Measurements from ENCODE around the gene SERPINB2. TPM values are rescaled to one million over a fixed set of nuclear protein-coding genes. Genes with fewer than 3 reads are reported as not detected.

SERPINB2 gene
- total RNA-seq, 1 experiment from 2014 or later = 2.5 TPM

DNA sequence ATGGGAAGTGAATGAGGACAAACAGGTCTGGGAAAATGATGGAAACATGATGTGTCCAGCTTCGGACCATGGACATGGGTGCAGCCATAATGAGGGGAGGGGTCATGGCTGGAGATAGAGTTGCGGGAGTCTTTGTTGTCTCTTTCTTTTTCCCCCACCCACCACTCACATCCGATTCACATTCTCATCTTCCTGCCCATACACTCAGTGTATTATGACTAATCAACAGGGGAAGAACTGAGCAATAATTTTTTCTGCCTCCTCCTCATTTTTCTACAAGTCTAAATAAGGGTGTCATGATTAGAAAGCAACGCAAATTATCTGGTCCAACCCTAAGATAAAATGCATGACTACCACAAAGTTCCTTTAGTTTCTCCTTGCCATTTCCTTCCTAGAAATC, 5.7 kb upstream of the SERPINB2 start:
- Histone ChIP-seq H3K9me3 (ENCODE audit: low read depth, low read length, poor library complexity, severe bottlenecking) (no peaks in the 10 kb centered on the region), H3K4me1 (ENCODE audit: insufficient read depth, low read length, poor library complexity, severe bottlenecking) (peaks cover 6% of the 10 kb centered on the region), H3K27ac (ENCODE audit: low read depth, low read length, poor library complexity, severe bottlenecking) (no peak overlapping the region), H3K27me3 (replicated peaks; ENCODE audit: insufficient read depth, low read depth, low read length, poor library complexity) (no peaks in the 10 kb centered on the region), H3K36me3 (ENCODE audit: insufficient read depth, low read length, poor library complexity, severe bottlenecking) (no peaks in the 10 kb centered on the region), H3K4me3 (ENCODE audit: low read depth, low read length, poor library complexity, severe bottlenecking) (no peak overlapping the region)
- no TSS peak for BruUV-seq (replicated peaks)
- ChIA-PET POLR2A (ENCODE audit: low non-redundant PET) (no interaction called here), CTCF (no interaction called here)
- intact Hi-C loops (cut with micrococcal nuclease; ENCODE audit: unreplicated experiment) = no loop called here
- DNase-seq (ENCODE audit: low spot score) = peak; percentile 11
- TF ChIP-seq, protein P1, sequence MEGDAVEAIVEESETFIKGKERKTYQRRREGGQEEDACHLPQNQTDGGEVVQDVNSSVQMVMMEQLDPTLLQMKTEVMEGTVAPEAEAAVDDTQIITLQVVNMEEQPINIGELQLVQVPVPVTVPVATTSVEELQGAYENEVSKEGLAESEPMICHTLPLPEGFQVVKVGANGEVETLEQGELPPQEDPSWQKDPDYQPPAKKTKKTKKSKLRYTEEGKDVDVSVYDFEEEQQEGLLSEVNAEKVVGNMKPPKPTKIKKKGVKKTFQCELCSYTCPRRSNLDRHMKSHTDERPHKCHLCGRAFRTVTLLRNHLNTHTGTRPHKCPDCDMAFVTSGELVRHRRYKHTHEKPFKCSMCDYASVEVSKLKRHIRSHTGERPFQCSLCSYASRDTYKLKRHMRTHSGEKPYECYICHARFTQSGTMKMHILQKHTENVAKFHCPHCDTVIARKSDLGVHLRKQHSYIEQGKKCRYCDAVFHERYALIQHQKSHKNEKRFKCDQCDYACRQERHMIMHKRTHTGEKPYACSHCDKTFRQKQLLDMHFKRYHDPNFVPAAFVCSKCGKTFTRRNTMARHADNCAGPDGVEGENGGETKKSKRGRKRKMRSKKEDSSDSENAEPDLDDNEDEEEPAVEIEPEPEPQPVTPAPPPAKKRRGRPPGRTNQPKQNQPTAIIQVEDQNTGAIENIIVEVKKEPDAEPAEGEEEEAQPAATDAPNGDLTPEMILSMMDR (conservative IDR thresholded peaks at IDR 0.05; ENCODE audit: low read depth, low read length) = no peak
- no peak for TF ChIP-seq EZH2 (IDR thresholded peaks at IDR 0.05; ENCODE audit: borderline replicate concordance, low read depth, low read length, poor library complexity, severe bottlenecking)

DNA sequence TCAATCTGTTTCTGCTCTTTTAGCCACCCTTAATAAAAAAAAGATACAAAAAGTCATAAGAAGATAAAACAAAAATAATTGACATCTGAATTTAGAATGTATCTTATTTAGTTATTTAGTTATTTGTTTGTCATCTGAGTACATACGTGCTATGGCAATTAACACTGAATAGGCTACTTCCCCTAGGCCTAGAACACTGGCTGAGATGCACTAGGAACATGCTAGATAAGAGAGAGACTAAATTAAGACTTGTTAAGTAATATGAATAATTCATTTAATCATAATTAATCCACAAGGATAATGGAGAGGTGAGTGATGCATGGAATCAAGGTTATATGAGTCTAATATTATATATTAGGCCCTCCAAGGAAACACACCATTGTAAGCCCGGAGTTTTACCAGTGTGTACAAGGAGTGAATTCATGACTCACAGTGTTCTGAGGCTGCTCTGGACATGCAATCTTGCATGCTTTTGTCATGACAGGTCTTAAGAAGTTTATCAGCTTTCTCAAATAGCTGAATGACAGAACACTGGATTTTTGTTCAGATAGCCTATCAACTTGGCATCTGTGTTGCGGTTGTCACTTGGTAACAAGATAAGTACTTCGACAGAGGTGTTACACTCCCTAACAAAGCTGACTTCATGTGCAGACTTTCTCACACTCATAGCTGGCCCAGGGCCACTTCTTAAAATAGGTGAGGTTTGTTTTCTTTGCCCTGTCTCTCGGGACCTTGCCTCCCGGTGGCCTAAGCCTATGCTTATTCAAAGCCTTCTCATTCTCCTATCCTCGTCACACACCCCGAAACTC, 5.0 kb upstream of the SERPINB2 start:
- peak; percentile 31 for DNase-seq (ENCODE audit: low spot score)
- POLR2A ChIA-PET (ENCODE audit: low non-redundant PET) = no interaction called here
- Histone ChIP-seq H3K27me3 (replicated peaks; ENCODE audit: insufficient read depth, low read depth, low read length, poor library complexity) (no peaks in the 10 kb centered on the region), H3K36me3 (ENCODE audit: insufficient read depth, low read length, poor library complexity, severe bottlenecking) (no peaks in the 10 kb centered on the region), H3K4me1 (ENCODE audit: insufficient read depth, low read length, poor library complexity, severe bottlenecking) (peaks cover 6% of the 10 kb centered on the region), H3K9me3 (ENCODE audit: low read depth, low read length, poor library complexity, severe bottlenecking) (no peaks in the 10 kb centered on the region), H3K27ac (ENCODE audit: low read depth, low read length, poor library complexity, severe bottlenecking) (no peak overlapping the region), H3K4me3 (ENCODE audit: low read depth, low read length, poor library complexity, severe bottlenecking) (no peak overlapping the region)
- CTCF ChIA-PET = no interaction called here
- BruUV-seq (replicated peaks) = no TSS peak
- intact Hi-C loops (cut with micrococcal nuclease; ENCODE audit: unreplicated experiment) = no loop called here
- TF ChIP-seq, protein P1 (conservative IDR thresholded peaks at IDR 0.05; ENCODE audit: low read depth, low read length) = no peak
- TF ChIP-seq EZH2 (IDR thresholded peaks at IDR 0.05; ENCODE audit: borderline replicate concordance, low read depth, low read length, poor library complexity, severe bottlenecking) = no peak

DNA sequence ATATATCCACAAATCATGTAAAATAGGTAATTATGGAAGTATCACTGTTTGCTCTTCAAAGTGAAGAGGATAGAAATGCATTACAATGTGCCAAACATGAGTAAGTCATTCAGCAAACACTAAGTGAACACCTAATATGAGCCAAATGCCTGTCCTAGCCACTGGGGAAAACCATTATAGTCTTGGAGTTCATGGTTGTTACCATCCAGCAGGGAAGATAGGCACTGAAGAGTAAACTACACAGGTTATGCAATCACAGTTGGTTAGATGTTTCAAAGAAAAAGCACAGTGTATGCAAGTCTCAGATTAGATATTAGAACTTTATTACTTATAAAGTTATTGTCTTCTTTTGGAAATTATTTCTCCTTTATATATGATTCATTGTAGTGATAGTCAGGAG, 3.9 kb upstream of the SERPINB2 start:
- H3K27ac ChIP-seq (ENCODE audit: low read depth, low read length, poor library complexity, severe bottlenecking) = no peak overlapping the region
- POLR2A ChIA-PET (ENCODE audit: low non-redundant PET) = no interaction called here
- H3K27me3 ChIP-seq (replicated peaks; ENCODE audit: insufficient read depth, low read depth, low read length, poor library complexity) = no peaks in the 10 kb centered on the region
- H3K4me3 ChIP-seq (ENCODE audit: low read depth, low read length, poor library complexity, severe bottlenecking) = no peak overlapping the region
- H3K4me1 ChIP-seq (ENCODE audit: insufficient read depth, low read length, poor library complexity, severe bottlenecking) = peaks cover 5% of the 10 kb centered on the region
- DNase-seq (ENCODE audit: low spot score) = no peak
- intact Hi-C loops (cut with micrococcal nuclease; ENCODE audit: unreplicated experiment) = no loop called here
- no TSS peak for BruUV-seq (replicated peaks)
- no peaks in the 10 kb centered on the region for H3K36me3 ChIP-seq (ENCODE audit: insufficient read depth, low read length, poor library complexity, severe bottlenecking)
- no peaks in the 10 kb centered on the region for H3K9me3 ChIP-seq (ENCODE audit: low read depth, low read length, poor library complexity, severe bottlenecking)
- no peak for TF ChIP-seq EZH2 (IDR thresholded peaks at IDR 0.05; ENCODE audit: borderline replicate concordance, low read depth, low read length, poor library complexity, severe bottlenecking)
- TF ChIP-seq, protein P1 (conservative IDR thresholded peaks at IDR 0.05; ENCODE audit: low read depth, low read length) = no peak
- CTCF ChIA-PET = no interaction called here
